Naive thymus-derived CD4-positive, alpha-beta T cell (primary cell): ENCODE measurements around the gene SARNP. TPM values are rescaled to one million over a fixed set of nuclear protein-coding genes. Genes with fewer than 3 reads are reported as not detected.

Experiments used
- polyA plus RNA-seq, 2 donors: library from polyadenylated mRNA; unstranded; fragments of 300-500 nt; fragmentation: Illumina TruSeq; gene quantifications; one replicate each; pipeline ENCODE4 v1.2.3, GENCODE V29; 2021
- total RNA-seq, 6 experiments: library from RNA in 5 of 6; stranded (reverse) in 5 of 6; gene quantifications; 1 replicate in 5 of 6; 2 replicates in 1 of 6; pipeline ENCODE4 v1.2.3 and lab custom pipeline; 2021 to 2026

SARNP gene
- total and polyA plus RNA-seq, 7 experiments from 2014 or later: 28.0 to 115 (median 43.5) TPM

Other genes starting within 250 kb of the SARNP start
- gene OR2AP1, start 245.3 kb downstream of the SARNP start, total RNA-seq: under 1 TPM in 1 of 5 experiments, not detected in 4; 0.24 TPM
- not detected for gene OR2AP1, start 245.3 kb downstream of the SARNP start, polyA plus RNA-seq
- gene OR10P1, start 180.8 kb downstream of the SARNP start, total RNA-seq: not detected
- gene OR10P1, start 180.8 kb downstream of the SARNP start, polyA plus RNA-seq: not detected
- 1 to 10 TPM; 1.4 to 4.6 (median 3.6) TPM for gene ITGA7, start 109.8 kb downstream of the SARNP start, total RNA-seq
- gene ITGA7, start 109.8 kb downstream of the SARNP start, polyA plus RNA-seq: not detected
- 100 to 1,000 TPM in 1 of 5 experiments, 10 to 100 TPM in 4; 37.6 to 112 (median 71.5) TPM for gene BLOC1S1, start 101.7 kb downstream of the SARNP start, total RNA-seq
- 100 to 1,000 TPM in 1 of 2 donors, 10 to 100 TPM in 1; 83.5 to 102 TPM for gene BLOC1S1, start 101.7 kb downstream of the SARNP start, polyA plus RNA-seq
- 10 to 100 TPM; 14.6 to 24.9 (median 15.9) TPM for gene RDH5, start 97.3 kb downstream of the SARNP start, total RNA-seq
- 1 to 10 TPM in 1 of 2 donors, under 1 TPM in 1; 0.67 to 1.3 TPM for gene RDH5, start 97.3 kb downstream of the SARNP start, polyA plus RNA-seq
- gene CD63, start 88.7 kb downstream of the SARNP start, total RNA-seq: 100 to 1,000 TPM in 2 of 5 experiments, 10 to 100 TPM in 3; 43.2 to 216 (median 54.3) TPM
- 10 to 100 TPM; 68.7 to 69.8 TPM for gene CD63, start 88.7 kb downstream of the SARNP start, polyA plus RNA-seq
- 10 to 100 TPM in 3 of 5 experiments, 1 to 10 TPM in 2; 6.6 to 16.2 (median 12.0) TPM for gene GDF11, start 74.6 kb downstream of the SARNP start, total RNA-seq
- gene GDF11, start 74.6 kb downstream of the SARNP start, polyA plus RNA-seq: under 1 TPM; 0.79 TPM
- gene ORMDL2, start 317 bp upstream of the SARNP start, total RNA-seq: 10 to 100 TPM; 12.3 to 67.3 (median 40.5) TPM
- 100 to 1,000 TPM in 1 of 2 donors, 10 to 100 TPM in 1; 96.0 to 107 TPM for gene ORMDL2, start 317 bp upstream of the SARNP start, polyA plus RNA-seq
- gene DNAJC14, start 11.9 kb upstream of the SARNP start, total RNA-seq: 10 to 100 TPM; 20.3 to 36.1 (median 35.9) TPM
- gene DNAJC14, start 11.9 kb upstream of the SARNP start, polyA plus RNA-seq: 10 to 100 TPM; 31.9 to 50.4 TPM
- under 1 TPM in 4 of 5 experiments, not detected in 1; 0.24 to 0.84 (median 0.54) TPM for gene MMP19, start 25.2 kb upstream of the SARNP start, total RNA-seq
- gene MMP19, start 25.2 kb upstream of the SARNP start, polyA plus RNA-seq: not detected
- 10 to 100 TPM; 18.5 to 46.9 (median 35.0) TPM for gene PYM1, start 110.2 kb upstream of the SARNP start, total RNA-seq
- gene PYM1, start 110.2 kb upstream of the SARNP start, polyA plus RNA-seq: 10 to 100 TPM; 62.1 to 70.7 TPM
- gene DGKA, start 113.4 kb upstream of the SARNP start, total RNA-seq: 1,000 to 10,000 TPM in 3 of 5 experiments, 100 to 1,000 TPM in 2; 705 to 1,507 (median 1,164) TPM
- 100 to 1,000 TPM; 259 to 557 TPM for gene DGKA, start 113.4 kb upstream of the SARNP start, polyA plus RNA-seq
- not detected for gene PMEL, start 148.3 kb upstream of the SARNP start, total RNA-seq
- under 1 TPM; 0.09 to 0.57 TPM for gene PMEL, start 148.3 kb upstream of the SARNP start, polyA plus RNA-seq
- 10 to 100 TPM; 19.0 to 77.2 (median 24.1) TPM for gene CDK2, start 149.1 kb upstream of the SARNP start, total RNA-seq
- gene CDK2, start 149.1 kb upstream of the SARNP start, polyA plus RNA-seq: 1 to 10 TPM; 7.0 to 9.6 TPM
- gene RAB5B, start 156.4 kb upstream of the SARNP start, total RNA-seq: 100 to 1,000 TPM in 1 of 5 experiments, 10 to 100 TPM in 4; 45.2 to 109 (median 62.7) TPM
- 10 to 100 TPM; 69.6 to 86.7 TPM for gene RAB5B, start 156.4 kb upstream of the SARNP start, polyA plus RNA-seq
- 10 to 100 TPM in 1 of 5 experiments, 1 to 10 TPM in 4; 1.9 to 10.4 (median 7.1) TPM for gene SUOX, start 179.6 kb upstream of the SARNP start, total RNA-seq
- under 1 TPM; 0.14 to 0.21 TPM for gene SUOX, start 179.6 kb upstream of the SARNP start, polyA plus RNA-seq
- gene IKZF4, start 203.3 kb upstream of the SARNP start, total RNA-seq: 10 to 100 TPM in 1 of 5 experiments, 1 to 10 TPM in 4; 3.6 to 37.8 (median 5.3) TPM
- 1 to 10 TPM in 1 of 2 donors, under 1 TPM in 1; 0.54 to 2.0 TPM for gene IKZF4, start 203.3 kb upstream of the SARNP start, polyA plus RNA-seq
- 10 to 100 TPM; 40.8 to 64.5 (median 46.4) TPM for gene RPS26, start 224.2 kb upstream of the SARNP start, total RNA-seq
- 100 to 1,000 TPM; 578 to 717 TPM for gene RPS26, start 224.2 kb upstream of the SARNP start, polyA plus RNA-seq